Gastrocnemius medialis (tissue), 4 donors: ENCODE data around the gene KCNIP1.

Experiments used
- CTCF ChIP-seq, 5 experiments: fragments of 450-650 bp in 3 of 5; fragments of 200-600 bp in 2 of 5; sonication (generic) in 2 of 5; IDR thresholded peaks in 4 of 5; conservative IDR thresholded peaks in 1 of 5; 1 replicate in 4 of 5; 2 replicates in 1 of 5; pipeline ENCODE4 v1.5.1; 2016 to 2019; ENCODE audit warnings: antibody characterized with exemption in 5 of 5, mild to moderate bottlenecking in 3 of 5, moderate library complexity in 3 of 5
- POLR2A ChIP-seq, 2 donors: fragments of 450-650 bp; IDR thresholded peaks; one replicate each; pipeline ENCODE4 v1.6.1; 2017; ENCODE audit warnings: antibody characterized with exemption in 2 of 2, mild to moderate bottlenecking in 2 of 2, moderate library complexity in 2 of 2

GRCh38 chr5:170694911-170695310, 191.1 kb downstream of the KCNIP1 start:
- TF ChIP-seq CTCF (IDR thresholded peaks at IDR 0.05 in 4 of 5, conservative IDR thresholded peaks at IDR 0.05 in 1 of 5): no peak
- TF ChIP-seq POLR2A (IDR thresholded peaks at IDR 0.05): no peak
